Measurements from ENCODE around the gene ZKSCAN4.

The ZKSCAN4 gene

DNA sequence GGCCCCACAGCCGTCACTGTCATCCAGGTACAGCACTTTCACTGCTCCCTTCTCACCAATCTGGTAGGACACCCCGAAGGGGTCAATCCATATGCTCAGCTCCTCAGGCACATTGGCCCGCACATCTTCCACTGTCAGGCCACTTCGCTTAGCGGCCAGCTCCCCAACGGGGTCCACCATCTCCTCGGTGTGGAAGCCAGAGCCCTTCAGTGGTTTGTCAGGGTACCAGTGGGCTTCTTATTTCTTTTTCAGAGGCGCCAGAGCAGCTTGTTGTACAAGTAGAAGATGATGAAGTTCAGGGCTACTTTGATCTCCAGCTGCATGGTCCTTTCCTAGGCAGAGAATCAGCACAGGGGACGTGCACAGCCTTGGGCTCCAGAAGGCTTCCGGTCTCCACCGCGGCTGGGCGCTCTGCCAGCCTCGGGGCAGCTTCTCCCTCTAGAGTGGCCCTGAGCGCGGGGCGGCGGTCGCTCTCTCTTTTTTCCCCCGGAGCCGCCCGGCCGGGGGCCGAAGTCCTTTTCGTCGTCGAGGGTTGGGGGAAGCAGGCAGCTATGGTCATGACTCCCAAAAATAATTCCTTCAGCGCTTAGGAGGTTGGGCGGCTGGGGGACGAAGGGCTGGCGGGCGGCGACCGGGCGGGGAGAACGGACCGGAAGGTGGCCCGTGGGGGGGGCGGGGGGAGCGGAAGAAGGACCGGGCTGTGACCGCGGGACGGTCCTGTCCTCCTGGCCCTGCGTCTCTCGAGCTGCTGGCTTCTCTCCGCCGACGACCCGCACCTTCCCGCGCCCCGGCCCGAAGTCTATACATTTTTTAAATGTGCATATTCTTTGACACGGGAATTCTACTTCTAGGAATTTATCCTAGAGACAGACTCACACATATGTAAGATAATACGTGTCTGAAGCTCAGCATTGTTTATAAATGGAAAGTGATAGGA, 33.5 kb downstream of the ZKSCAN4 start:
- peak overlapping the region; percentile 58 for H3K4me3 ChIP-seq (replicated peaks in 1 of 2; ENCODE audit: low read depth in 2 of 2, low read length in 2 of 2)
- no peak for TF ChIP-seq CTCF (IDR thresholded peaks at IDR 0.05; ENCODE audit: low read depth, low read length)
- peak; percentile 68 to 70 for DNase-seq (ENCODE audit: low read depth in 2 of 2)

GRCh38 chr6:28217890-28218289, 34.2 kb downstream of the ZKSCAN4 start:
- H3K4me3 ChIP-seq (replicated peaks in 1 of 2; ENCODE audit: low read depth in 2 of 2, low read length in 2 of 2): no peak overlapping the region

DNA sequence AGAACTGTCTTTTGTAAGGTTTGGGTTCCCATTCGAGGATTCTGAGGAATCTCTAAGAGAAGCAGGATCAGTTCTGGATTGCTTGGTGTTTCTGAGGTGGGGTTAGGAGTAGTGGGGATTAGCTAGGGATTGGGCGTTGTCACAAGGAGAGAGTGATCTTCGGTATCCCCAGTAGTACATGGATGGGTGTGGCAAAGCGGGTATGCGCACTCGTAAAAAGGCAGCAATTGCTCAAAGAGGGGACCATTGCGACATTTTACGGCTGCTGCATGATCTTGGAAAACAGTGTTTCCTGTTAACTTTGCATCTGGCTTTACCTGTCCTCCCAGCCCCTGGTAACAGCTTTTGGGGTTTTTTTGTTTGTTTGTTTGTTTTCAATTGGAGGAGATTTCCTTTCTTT, 36.6 kb downstream of the ZKSCAN4 start:
- peak; percentile 17 to 34 for DNase-seq (ENCODE audit: low read depth in 2 of 2)

More at GRCh38 chr6:28217890-28218289, 34.2 kb downstream of the ZKSCAN4 start:
- TF ChIP-seq CTCF (IDR thresholded peaks at IDR 0.05; ENCODE audit: low read depth, low read length): no peak
- no peak for DNase-seq (ENCODE audit: low read depth in 2 of 2)

DNA sequence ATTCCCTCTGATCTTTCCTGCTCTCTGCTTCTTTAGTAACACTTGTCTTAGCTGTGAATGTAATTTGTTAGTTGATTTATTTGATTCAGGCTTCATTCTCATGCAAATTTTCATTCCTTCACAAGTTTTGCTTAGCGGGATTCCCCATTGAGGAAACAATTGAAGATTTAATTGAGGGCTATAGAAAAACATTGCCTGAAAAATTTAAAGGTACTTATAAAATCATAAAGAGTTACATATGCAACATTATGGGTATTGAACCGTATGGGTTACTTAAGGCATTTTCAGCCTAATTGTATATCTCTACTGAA, 38.9 kb downstream of the ZKSCAN4 start:
- DNase-seq (ENCODE audit: low read depth in 2 of 2): no peak
- TF ChIP-seq CTCF (IDR thresholded peaks at IDR 0.05; ENCODE audit: low read depth, low read length): no peak
- no peak overlapping the region for H3K4me3 ChIP-seq (replicated peaks in 1 of 2; ENCODE audit: low read depth in 2 of 2, low read length in 2 of 2)

More for the DNA sequence above, 36.6 kb downstream of the ZKSCAN4 start:
- H3K4me3 ChIP-seq (replicated peaks in 1 of 2; ENCODE audit: low read depth in 2 of 2, low read length in 2 of 2): no peak overlapping the region
- no peak for TF ChIP-seq CTCF (IDR thresholded peaks at IDR 0.05; ENCODE audit: low read depth, low read length)

DNA sequence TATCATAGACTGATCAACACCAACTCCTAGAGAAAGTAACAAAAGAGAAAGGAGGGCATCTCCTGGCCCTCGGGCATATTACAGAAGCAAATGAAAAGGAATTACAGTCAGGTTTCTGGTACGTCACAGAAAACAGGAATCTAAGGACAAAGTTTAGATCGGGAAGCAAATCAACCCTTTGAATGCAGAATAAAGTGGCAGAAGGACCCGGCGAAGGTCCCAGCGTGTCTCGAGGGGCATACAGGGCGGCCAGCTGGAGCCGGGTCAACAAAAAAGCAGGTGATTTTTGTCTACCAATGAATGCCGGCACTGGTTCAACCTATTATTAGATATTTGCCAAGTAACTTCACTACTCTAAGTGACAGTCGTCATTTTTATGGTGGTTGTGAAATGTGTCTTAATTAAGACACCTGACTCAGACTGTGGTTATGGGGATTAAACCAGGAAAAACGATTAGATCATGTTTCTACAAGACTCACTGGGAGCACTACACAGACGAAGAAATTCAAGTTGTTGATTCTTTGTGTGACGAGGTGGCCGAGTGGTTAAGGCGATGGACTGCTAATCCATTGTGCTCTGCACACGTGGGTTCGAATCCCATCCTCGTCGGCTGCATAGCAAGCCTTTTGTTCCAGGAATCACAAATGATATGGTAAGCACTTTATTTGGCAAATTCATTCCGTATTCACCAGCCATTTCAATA, 39.4 kb downstream of the ZKSCAN4 start:
- DNase-seq (ENCODE audit: low read depth in 2 of 2): peak; percentile 75 to 93
- TF ChIP-seq CTCF (IDR thresholded peaks at IDR 0.05; ENCODE audit: low read depth, low read length): no peak
- peak overlapping the region; percentile 4 to 48 for H3K4me3 ChIP-seq (replicated peaks in 1 of 2; ENCODE audit: low read depth in 2 of 2, low read length in 2 of 2)

- no peak for TF ChIP-seq CTCF (IDR thresholded peaks at IDR 0.05; ENCODE audit: low read depth, low read length)
- no peak for DNase-seq (ENCODE audit: low read depth in 2 of 2)
- H3K4me3 ChIP-seq (replicated peaks in 1 of 2; ENCODE audit: low read depth in 2 of 2, low read length in 2 of 2): peak overlapping the region; percentile 4 to 48
Observed at GRCh38 chr6:28211840-28212509, 40.1 kb downstream of the ZKSCAN4 start.
